ENCODE data around the gene TTC21B.

The TTC21B gene

DNA sequence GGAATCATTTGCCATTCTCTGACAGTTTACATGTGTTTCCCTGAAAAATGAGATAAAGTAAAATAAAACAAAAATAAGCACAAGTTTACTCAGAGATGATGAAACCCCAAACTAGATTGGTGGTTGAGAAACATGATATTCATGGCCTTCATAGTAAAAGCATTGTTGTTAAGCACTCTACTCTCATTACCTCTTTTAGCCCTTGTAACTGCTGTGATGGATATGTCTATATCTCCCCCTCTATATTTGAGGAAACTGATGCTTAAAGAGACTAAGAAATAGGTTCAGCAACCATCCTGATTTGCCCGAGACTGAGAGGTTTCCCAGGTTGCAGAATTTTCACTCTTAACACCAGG lies 125.7 kb downstream of the TTC21B start:
- DNase-seq: no peak

DNA sequence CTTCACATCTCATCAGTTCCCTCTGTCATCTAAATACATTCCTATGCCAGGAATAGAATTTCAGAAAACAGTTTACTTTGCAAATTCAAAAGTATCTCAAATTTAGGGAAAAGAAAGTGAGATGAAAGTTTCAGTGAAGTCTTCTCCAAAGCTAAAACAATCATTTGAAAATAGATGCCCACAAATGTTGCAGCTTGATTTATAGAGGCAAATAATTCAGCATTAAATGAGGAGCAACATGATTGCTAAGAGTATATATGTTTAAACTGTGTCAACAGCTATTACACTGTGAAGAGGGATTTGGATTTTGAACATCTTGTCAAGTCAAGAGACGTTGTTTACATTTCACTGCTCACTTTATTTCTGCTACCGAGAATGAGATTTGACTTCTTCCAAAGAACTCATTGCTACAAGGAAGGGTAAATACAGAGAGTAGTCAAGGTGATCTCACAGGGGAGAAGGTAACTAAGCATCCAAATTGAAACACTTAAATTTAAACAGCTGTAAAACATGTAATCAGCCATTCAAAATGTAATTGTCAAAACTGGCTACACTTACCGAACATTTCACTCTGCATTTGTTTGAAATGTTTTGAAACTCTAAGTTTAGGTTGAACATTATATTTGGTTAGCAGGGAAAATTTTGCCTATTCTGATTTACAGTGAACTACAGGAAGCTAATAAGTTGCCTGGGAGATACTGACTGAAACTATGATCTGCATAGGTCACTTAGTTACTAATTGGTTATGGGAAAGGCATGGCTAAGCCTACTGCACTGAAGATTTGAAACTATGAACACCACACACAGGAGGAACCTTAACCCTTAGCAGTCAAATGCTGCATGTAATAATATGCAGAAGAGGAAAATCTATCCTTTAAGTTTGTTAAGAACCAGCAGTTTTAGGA lies 126.3 kb downstream of the TTC21B start:
- DNase-seq: no peak

DNA sequence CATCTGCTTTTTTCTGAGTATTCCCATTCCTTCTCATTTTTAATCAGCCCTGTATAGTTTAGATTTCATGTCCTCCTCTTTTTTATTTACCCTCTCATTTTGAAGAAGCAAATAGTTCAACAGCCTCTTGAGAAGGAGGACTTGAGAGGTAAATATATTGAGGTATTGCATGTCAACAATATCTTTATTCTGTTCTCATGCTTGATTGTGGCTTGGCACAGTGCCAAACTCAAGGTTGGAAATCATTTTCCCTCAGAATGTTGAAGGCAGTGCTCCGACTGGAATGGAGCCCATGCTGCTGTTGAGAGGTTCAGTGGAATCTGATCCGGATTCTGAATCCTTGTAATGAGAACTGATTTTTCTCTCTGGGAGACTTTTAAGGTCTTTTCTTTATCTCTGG lies 128.5 kb downstream of the TTC21B start:
- DNase-seq: no peak
